HFF-Myc (cell line): Measurements from ENCODE around the gene DENND1B.

Source experiments
- DNase-seq: peaks from one replicate; pipeline ENCODE4 v3.0.0-alpha.2; 2011; ENCODE audit warnings: low read depth; ENCODE audit errors: extremely low read depth
- H3K4me3 ChIP-seq: replicated peaks from 2 replicates; pipeline ENCODE4 v1.5.1; 2011; ENCODE audit warnings: low read depth, mild to moderate bottlenecking, control low read depth, low read length
- TF ChIP-seq, protein P1 (sequence below): IDR thresholded peaks from 2 replicates; pipeline ENCODE4 v1.5.1; 2012; ENCODE audit warnings: mild to moderate bottlenecking, low read depth, low read length, control low read depth; ENCODE audit errors: missing control alignments

The DENND1B gene

DNA sequence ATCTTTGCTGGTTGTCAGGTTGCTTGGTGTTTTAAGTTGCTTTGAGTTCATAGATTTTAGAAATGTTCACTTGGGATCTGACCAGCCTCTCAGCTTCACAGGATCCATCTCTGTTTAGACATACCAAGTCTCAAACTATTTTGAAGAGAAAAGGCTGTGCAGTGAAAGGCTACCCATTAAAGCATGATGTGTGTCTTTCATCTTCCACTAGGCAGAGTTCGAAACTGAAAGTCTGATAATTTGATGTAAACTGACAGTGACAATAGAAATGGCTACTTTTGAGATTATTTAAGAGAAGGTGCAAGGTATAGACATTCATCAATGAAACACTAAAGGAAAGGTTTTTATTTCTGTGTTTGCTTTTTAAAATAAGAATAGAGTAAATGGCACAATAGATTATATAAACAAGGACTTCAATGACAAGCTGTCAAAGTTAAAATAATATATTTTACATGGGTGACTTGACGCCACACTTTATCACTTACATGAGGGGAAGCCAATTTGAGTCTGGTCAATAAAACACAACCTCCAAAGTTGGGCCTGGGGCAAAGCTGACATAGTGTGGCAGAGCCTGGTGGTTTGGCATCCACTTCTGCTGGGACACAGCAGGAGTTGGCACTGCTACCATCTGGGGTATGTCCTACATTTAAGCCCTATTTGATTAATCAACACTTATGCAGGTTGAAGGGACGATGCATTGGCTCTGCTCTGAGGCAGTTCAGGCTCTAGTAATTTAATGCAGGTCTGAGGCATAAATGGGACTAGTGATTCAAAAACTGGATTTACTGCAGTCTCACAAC lies 309.6 kb downstream of the DENND1B start:
- TF ChIP-seq, protein P1, sequence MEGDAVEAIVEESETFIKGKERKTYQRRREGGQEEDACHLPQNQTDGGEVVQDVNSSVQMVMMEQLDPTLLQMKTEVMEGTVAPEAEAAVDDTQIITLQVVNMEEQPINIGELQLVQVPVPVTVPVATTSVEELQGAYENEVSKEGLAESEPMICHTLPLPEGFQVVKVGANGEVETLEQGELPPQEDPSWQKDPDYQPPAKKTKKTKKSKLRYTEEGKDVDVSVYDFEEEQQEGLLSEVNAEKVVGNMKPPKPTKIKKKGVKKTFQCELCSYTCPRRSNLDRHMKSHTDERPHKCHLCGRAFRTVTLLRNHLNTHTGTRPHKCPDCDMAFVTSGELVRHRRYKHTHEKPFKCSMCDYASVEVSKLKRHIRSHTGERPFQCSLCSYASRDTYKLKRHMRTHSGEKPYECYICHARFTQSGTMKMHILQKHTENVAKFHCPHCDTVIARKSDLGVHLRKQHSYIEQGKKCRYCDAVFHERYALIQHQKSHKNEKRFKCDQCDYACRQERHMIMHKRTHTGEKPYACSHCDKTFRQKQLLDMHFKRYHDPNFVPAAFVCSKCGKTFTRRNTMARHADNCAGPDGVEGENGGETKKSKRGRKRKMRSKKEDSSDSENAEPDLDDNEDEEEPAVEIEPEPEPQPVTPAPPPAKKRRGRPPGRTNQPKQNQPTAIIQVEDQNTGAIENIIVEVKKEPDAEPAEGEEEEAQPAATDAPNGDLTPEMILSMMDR, result no peak
- no peak overlapping the region for H3K4me3 ChIP-seq
- DNase-seq, result no peak

DNA sequence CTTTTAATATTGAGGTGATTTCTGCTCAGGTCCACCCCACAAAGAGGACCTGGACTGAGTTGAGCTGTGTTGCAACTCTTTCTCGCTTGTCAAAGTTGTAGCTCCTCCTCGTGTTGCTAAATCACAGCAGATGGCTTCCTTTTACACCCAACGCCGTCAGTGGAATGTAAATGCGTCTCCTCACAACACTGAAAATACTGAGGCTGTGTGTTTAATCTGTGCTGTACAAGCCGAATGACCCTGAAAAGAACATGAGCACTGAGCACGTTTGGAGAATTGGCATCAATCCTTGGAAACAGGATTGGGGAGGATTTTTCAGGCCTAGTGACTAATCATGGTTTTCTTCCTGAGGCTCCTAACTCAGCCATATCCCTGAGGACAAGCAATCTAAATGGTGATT lies 311.2 kb downstream of the DENND1B start:
- TF ChIP-seq, protein P1, result no peak
- peak; percentile 30 for DNase-seq
- H3K4me3 ChIP-seq, result no peak overlapping the region

DNA sequence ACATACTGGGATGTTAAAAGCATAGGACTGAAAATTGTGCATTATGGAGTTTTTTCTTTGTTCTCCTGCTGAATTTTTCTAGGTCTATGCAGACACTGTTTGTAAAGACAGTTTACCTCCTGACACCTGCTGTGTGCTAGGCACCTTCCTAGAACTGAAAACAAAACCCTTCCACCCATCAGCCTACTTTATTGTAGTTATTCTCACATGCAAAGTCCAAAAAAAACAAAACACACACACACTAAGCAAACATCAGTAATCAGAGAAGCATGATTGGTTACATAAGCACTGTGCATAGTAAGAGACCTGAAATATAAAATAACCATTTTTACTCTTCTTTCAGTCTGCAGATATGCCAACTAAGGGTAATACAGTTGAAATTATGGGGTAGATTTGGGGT lies 312.1 kb downstream of the DENND1B start:
- no peak overlapping the region for H3K4me3 ChIP-seq
- TF ChIP-seq, protein P1, result no peak
- DNase-seq, result no peak

DNA sequence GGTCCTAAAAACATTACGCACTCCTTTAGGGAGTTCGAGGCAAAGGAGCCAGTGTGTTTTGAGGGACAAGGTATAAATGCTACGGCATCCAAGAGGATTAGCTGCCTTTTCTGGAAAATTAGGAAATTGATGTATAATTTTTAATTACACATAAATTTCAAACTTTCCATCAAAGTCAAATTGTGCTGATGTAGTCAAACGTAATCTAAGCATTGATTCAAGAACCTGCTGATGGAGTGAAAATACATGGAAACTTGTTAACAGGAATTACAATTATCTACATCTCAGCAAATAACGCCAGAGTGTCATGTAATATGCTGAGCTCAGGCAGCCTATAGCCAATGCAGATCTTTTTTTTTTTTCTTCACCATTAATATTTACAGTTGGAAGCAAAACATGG lies 312.7 kb downstream of the DENND1B start:
- TF ChIP-seq, protein P1, result no peak
- no peak overlapping the region for H3K4me3 ChIP-seq
- DNase-seq, result no peak
